ENCODE measurements around the gene KDM2A. TPM values are rescaled to one million over a fixed set of nuclear protein-coding genes. Genes with fewer than 3 reads are reported as not detected.

KDM2A gene
- total RNA-seq, 1 experiment from 2014 or later, result 120 TPM

DNA sequence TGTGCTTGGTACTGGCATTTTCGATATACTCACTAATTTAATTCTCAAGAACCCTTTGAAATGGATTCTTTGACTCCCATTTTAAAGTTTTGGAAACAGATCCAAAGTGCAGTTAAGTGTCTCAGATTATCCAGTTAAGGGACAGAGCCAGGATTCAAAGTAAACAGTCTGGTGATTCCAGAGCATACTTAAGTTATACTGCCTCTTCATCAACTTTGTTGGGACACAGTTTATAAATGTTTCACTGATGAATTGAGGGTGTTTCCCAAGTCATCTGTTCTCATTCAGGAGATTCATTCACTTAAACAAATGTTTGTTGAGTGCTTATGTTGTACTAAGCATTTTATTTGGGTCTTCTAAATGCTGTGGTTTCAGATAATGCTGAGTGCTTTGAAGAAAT is 17.1 kb downstream of the KDM2A start:
- DNase-seq, result no peak
- no TSS peak for BruUV-seq (replicated peaks)
- Histone ChIP-seq H3K4me3 (no peak overlapping the region), H3K79me2 (ENCODE audit: low read depth) (peaks cover 97% of the 10 kb centered on the region), H3K4me1 (replicated peaks; ENCODE audit: insufficient read depth) (no peaks in the 10 kb centered on the region), H3K36me3 (ENCODE audit: low read depth) (peaks cover 56% of the 10 kb centered on the region), H4K20me1 (ENCODE audit: insufficient read depth) (peaks cover 3% of the 10 kb centered on the region; the same call in 1 of the 2 replicates), H3F3A (ENCODE audit: insufficient read depth, low read depth) (peaks cover 6% of the 10 kb centered on the region; the same call in 1 of the 2 replicates), H2AFZ (no peak overlapping the region), H3K27ac (no peak overlapping the region), H3K9me2 (ENCODE audit: insufficient read depth) (no peaks in the 10 kb centered on the region), H3K27me3 (ENCODE audit: insufficient read depth, low read depth) (no peaks in the 10 kb centered on the region), H3K4me2 (no peak overlapping the region), H3K9me3 (ENCODE audit: insufficient read depth, low read depth) (no peaks in the 10 kb centered on the region)
- intact Hi-C loops (cut with micrococcal nuclease; ENCODE audit: unreplicated experiment), result no loop called here
- CTCF ChIA-PET, result no interaction called here
- POLR2A ChIA-PET (ENCODE audit: unreplicated experiment), result no interaction called here
- no peak for TF ChIP-seq EZH2 (IDR thresholded peaks at IDR 0.05; ENCODE audit: low read depth)
- TF ChIP-seq, protein P1, sequence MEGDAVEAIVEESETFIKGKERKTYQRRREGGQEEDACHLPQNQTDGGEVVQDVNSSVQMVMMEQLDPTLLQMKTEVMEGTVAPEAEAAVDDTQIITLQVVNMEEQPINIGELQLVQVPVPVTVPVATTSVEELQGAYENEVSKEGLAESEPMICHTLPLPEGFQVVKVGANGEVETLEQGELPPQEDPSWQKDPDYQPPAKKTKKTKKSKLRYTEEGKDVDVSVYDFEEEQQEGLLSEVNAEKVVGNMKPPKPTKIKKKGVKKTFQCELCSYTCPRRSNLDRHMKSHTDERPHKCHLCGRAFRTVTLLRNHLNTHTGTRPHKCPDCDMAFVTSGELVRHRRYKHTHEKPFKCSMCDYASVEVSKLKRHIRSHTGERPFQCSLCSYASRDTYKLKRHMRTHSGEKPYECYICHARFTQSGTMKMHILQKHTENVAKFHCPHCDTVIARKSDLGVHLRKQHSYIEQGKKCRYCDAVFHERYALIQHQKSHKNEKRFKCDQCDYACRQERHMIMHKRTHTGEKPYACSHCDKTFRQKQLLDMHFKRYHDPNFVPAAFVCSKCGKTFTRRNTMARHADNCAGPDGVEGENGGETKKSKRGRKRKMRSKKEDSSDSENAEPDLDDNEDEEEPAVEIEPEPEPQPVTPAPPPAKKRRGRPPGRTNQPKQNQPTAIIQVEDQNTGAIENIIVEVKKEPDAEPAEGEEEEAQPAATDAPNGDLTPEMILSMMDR (conservative IDR thresholded peaks at IDR 0.05), result no peak

DNA sequence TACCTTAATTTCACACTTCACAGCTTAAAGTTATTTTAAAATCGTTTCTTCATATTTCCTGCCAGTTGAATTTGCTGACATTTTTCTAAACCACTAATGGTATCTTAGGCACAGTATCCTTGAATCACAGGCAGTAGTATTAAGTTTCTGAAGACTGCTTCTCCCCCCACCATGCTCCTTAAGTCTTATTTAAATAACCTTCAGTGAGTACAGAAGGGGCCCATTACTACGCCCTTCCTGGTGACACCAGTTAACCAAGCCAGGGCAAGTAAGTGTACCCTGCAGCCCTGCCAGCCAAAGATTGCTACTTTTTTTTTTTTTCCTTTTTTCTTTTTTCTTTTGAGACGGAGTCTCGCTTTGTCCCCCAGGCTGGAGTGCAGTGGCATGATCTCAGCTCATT is 19.9 kb downstream of the KDM2A start:
- Histone ChIP-seq H3K27ac (no peak overlapping the region), H3K4me1 (replicated peaks; ENCODE audit: insufficient read depth) (no peaks in the 10 kb centered on the region), H3F3A (ENCODE audit: insufficient read depth, low read depth) (peaks cover 9% of the 10 kb centered on the region; the same call in 1 of the 2 replicates), H3K36me3 (ENCODE audit: low read depth) (peaks cover 39% of the 10 kb centered on the region), H3K9me2 (ENCODE audit: insufficient read depth) (no peaks in the 10 kb centered on the region), H3K4me3 (no peak overlapping the region), H4K20me1 (ENCODE audit: insufficient read depth) (peaks cover 12% of the 10 kb centered on the region), H3K27me3 (ENCODE audit: insufficient read depth, low read depth) (no peaks in the 10 kb centered on the region), H2AFZ (no peak overlapping the region), H3K4me2 (no peak overlapping the region), H3K9me3 (ENCODE audit: insufficient read depth, low read depth) (no peaks in the 10 kb centered on the region), H3K79me2 (ENCODE audit: low read depth) (peaks cover 85% of the 10 kb centered on the region)
- CTCF ChIA-PET, result no interaction called here
- intact Hi-C loops (cut with micrococcal nuclease; ENCODE audit: unreplicated experiment), result no loop called here
- POLR2A ChIA-PET (ENCODE audit: unreplicated experiment), result interaction anchor here (0.6 kb wide), 1 partner anchor 115 kb away, joined by 8 read pairs; no protein-coding TSS in a partner anchor
- TF ChIP-seq EZH2 (IDR thresholded peaks at IDR 0.05; ENCODE audit: low read depth), result no peak
- TF ChIP-seq, protein P1 (conservative IDR thresholded peaks at IDR 0.05), result no peak
- BruUV-seq (replicated peaks), result no TSS peak
- DNase-seq, result no peak

DNA sequence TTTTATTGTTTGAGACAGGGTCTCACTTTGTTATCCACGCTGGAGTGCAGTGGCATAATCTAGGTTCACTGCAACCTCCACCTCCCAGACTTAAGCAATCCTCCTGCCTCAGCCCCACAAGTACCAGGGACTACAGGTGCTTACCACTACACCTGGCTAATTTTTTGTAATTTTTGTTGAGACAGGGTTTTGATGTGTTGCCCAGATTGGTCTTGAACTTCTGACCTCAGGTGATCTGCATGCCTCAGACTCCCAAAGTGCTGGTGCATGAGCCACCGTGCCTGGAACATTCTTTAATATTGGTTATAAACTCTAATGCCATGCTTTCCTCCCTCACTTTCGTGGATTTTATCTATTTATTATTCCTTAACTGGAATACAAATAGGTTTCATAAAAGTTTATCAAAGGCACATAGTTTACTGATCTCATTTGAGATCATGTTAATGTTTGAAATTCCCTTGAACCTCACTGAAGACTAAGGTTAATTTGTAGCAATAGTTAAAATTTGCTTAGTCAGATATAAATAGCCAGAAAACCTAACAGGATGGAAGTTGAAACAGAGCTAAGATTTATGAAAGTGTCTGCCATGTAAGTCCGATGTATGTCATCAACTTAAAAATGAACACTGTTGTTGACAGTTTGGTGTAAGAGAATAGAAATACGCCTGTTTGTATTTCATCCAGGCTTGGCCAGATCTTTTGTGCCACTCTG is 27.6 kb downstream of the KDM2A start:
- POLR2A ChIA-PET (ENCODE audit: unreplicated experiment), result no interaction called here
- intact Hi-C loops (cut with micrococcal nuclease; ENCODE audit: unreplicated experiment), result no loop called here
- peaks cover 80% of the 10 kb centered on the region for H3K79me2 ChIP-seq (ENCODE audit: low read depth)

More for the DNA sequence above, 27.6 kb downstream of the KDM2A start:
- no TSS peak for BruUV-seq (replicated peaks)
- Histone ChIP-seq H3K4me2 (no peak overlapping the region), H3K36me3 (ENCODE audit: low read depth) (0 out of 2 replicates have a peak, but pooled peaks cover 11% of the 10 kb centered on the region), H3K27me3 (ENCODE audit: insufficient read depth, low read depth) (no peaks in the 10 kb centered on the region), H3F3A (ENCODE audit: insufficient read depth, low read depth) (peaks cover 44% of the 10 kb centered on the region), H3K9me3 (ENCODE audit: insufficient read depth, low read depth) (no peaks in the 10 kb centered on the region), H3K4me1 (replicated peaks; ENCODE audit: insufficient read depth) (peaks cover 16% of the 10 kb centered on the region), H2AFZ (no peak overlapping the region), H3K9me2 (ENCODE audit: insufficient read depth) (no peaks in the 10 kb centered on the region), H3K4me3 (no peak overlapping the region), H4K20me1 (ENCODE audit: insufficient read depth) (peaks cover 19% of the 10 kb centered on the region), H3K27ac (no peak overlapping the region)
- TF ChIP-seq, protein P1 (conservative IDR thresholded peaks at IDR 0.05), result no peak
- TF ChIP-seq EZH2 (IDR thresholded peaks at IDR 0.05; ENCODE audit: low read depth), result no peak
- no peak for DNase-seq
- CTCF ChIA-PET, result no interaction called here
